DMS114 treated with DMSO at 0.1 percent for 48 hours (cell line): Measurements from ENCODE around the gene RETSAT.
"Not testable (repeated sequence)": the region's sequence is repeated elsewhere in the genome, so short reads cannot be mapped to it uniquely, and the experiment has no call there.

ENCODE experiments used
- DNase-seq: peaks from one replicate; lab custom pipeline; 2025; ENCODE audit not compliant: unreplicated experiment; lab: John Stamatoyannopoulos, UW

RETSAT gene

GRCh38 chr2:85334928-85335327 is 19.4 kb downstream of the RETSAT start:
- DNase-seq = no peak

GRCh38 chr2:85333877-85334276 is 20.5 kb downstream of the RETSAT start:
- not testable (repeated sequence) for DNase-seq

- DNase-seq = no peak
Measured at GRCh38 chr2:85330839-85331636, 23.3 kb downstream of the RETSAT start.

- not testable (repeated sequence) for DNase-seq
Measured at GRCh38 chr2:85329701-85330100, 24.6 kb downstream of the RETSAT start.

GRCh38 chr2:85329181-85329651 is 25.1 kb downstream of the RETSAT start:
- no peak for DNase-seq

GRCh38 chr2:85327822-85328617 is 26.3 kb downstream of the RETSAT start, which contains the start of gene TGOLN2:
Gene TGOLN2 (minus strand): TSS chr2:85327989. CDS start chr2:85327962, 27 bp downstream.
- DNase-seq = peak; percentile 90

- no peak for DNase-seq
Measured at GRCh38 chr2:85327160-85327821, 27.0 kb downstream of the RETSAT start.

GRCh38 chr2:85326406-85327159 is 27.7 kb downstream of the RETSAT start:
- no peak for DNase-seq

- DNase-seq = no peak
Measured at GRCh38 chr2:85325466-85325811, 28.9 kb downstream of the RETSAT start.

- DNase-seq = no peak
Measured at GRCh38 chr2:85324639-85325465, 29.5 kb downstream of the RETSAT start.

GRCh38 chr2:85323988-85324367 is 30.4 kb downstream of the RETSAT start:
- DNase-seq = not testable (repeated sequence)

GRCh38 chr2:85323351-85323987 is 30.9 kb downstream of the RETSAT start:
- no peak for DNase-seq

GRCh38 chr2:85319796-85320195 is 34.5 kb downstream of the RETSAT start:
- no peak for DNase-seq

GRCh38 chr2:85318222-85319074 is 35.9 kb downstream of the RETSAT start:
- DNase-seq = no peak

GRCh38 chr2:85315921-85316320 is 38.4 kb downstream of the RETSAT start:
- not testable (repeated sequence) for DNase-seq

GRCh38 chr2:85314884-85315242 is 39.5 kb downstream of the RETSAT start:
- no peak for DNase-seq

- DNase-seq = no peak
Measured at GRCh38 chr2:85312404-85312803, 41.9 kb downstream of the RETSAT start.

- no peak for DNase-seq
Measured at GRCh38 chr2:85310330-85310729, 44.0 kb downstream of the RETSAT start.
